ENCODE data around the gene MLANA. TPM values are rescaled to one million over a fixed set of nuclear protein-coding genes. Genes with fewer than 3 reads are reported as not detected.

Gene MLANA
- total and polyA plus RNA-seq, 4 donors = 0.05 to 0.29 (median 0.16) TPM

- WGBS = 85% methylated on average over 1 of the region's 1 CpG
- Histone ChIP-seq H3K27me3 (ENCODE audit: control insufficient read depth in 4 of 4, insufficient read depth in 4 of 4, low read length in 3 of 4) (no peaks in the 10 kb centered on the region), H3K36me3 (ENCODE audit: control insufficient read depth in 4 of 4, insufficient read depth in 3 of 4, low read depth in 1 of 4, low read length in 3 of 4) (peaks cover 0 to 2% (median 0%) of the 10 kb centered on the region in 4 donors), H3K4me1 (ENCODE audit: control insufficient read depth in 4 of 4, insufficient read depth in 4 of 4, low read length in 3 of 4) (no peaks in the 10 kb centered on the region), H3K27ac (ENCODE audit: low read depth in 1 of 2, low read length in 2 of 2) (no peak overlapping the region), H3K9ac (ENCODE audit: low read depth in 1 of 2, low read length in 2 of 2) (no peak overlapping the region), H3K4me3 (ENCODE audit: low read depth in 1 of 3, low read length in 3 of 3) (no peak overlapping the region), H3K9me3 (ENCODE audit: control insufficient read depth in 4 of 4, low read length in 3 of 4) (no peaks in the 10 kb centered on the region)
- no peak for DNase-seq (ENCODE audit: low spot score)
- TF ChIP-seq JUND (IDR thresholded peaks at IDR 0.05) = no peak
- no peak for TF ChIP-seq HNF4G (IDR thresholded peaks at IDR 0.05)
- TF ChIP-seq FOXA1 (IDR thresholded peaks at IDR 0.05) = no peak
- TF ChIP-seq FOXA2 (IDR thresholded peaks at IDR 0.05) = no peak
- no peak for TF ChIP-seq SP1 (IDR thresholded peaks at IDR 0.05)
- no peak for TF ChIP-seq TAF1 (conservative IDR thresholded peaks at IDR 0.05)
- no peak for TF ChIP-seq RAD21 (IDR thresholded peaks at IDR 0.05)
- no peak for TF ChIP-seq REST (IDR thresholded peaks at IDR 0.05)
- no peak for TF ChIP-seq HNF4A (conservative IDR thresholded peaks at IDR 0.05)
- TF ChIP-seq YY1 (IDR thresholded peaks at IDR 0.05) = no peak
- TF ChIP-seq CTCF (IDR thresholded peaks at IDR 0.05; ENCODE audit: low read depth, low read length, missing input control) = no peak
These were observed 14.7 kb upstream of the MLANA start for GRCh38 chr9:5876026-5876425.

GRCh38 chr9:5876711-5877110, 14.0 kb upstream of the MLANA start:
- Histone ChIP-seq H3K27ac (ENCODE audit: low read depth in 1 of 2, low read length in 2 of 2) (no peak overlapping the region), H3K36me3 (ENCODE audit: control insufficient read depth in 4 of 4, insufficient read depth in 3 of 4, low read depth in 1 of 4, low read length in 3 of 4) (peaks cover 0 to 2% (median 0%) of the 10 kb centered on the region in 4 donors), H3K4me1 (ENCODE audit: control insufficient read depth in 4 of 4, insufficient read depth in 4 of 4, low read length in 3 of 4) (no peaks in the 10 kb centered on the region), H3K27me3 (ENCODE audit: control insufficient read depth in 4 of 4, insufficient read depth in 4 of 4, low read length in 3 of 4) (no peaks in the 10 kb centered on the region), H3K9ac (ENCODE audit: low read depth in 1 of 2, low read length in 2 of 2) (no peak overlapping the region), H3K4me3 (ENCODE audit: low read depth in 1 of 3, low read length in 3 of 3) (no peak overlapping the region), H3K9me3 (ENCODE audit: control insufficient read depth in 4 of 4, low read length in 3 of 4) (no peaks in the 10 kb centered on the region)
- no peak for DNase-seq (ENCODE audit: low spot score)
- 95% methylated on average over 7 of the region's 7 CpGs for WGBS
- TF ChIP-seq RXRA (IDR thresholded peaks at IDR 0.05) (no peak), FOXA2 (IDR thresholded peaks at IDR 0.05) (no peak), EGR1 (IDR thresholded peaks at IDR 0.05; ENCODE audit: low read depth in 2 of 2) (no peak), NR2F2 (IDR thresholded peaks at IDR 0.05) (no peak), JUND (IDR thresholded peaks at IDR 0.05) (no peak), GABPA (IDR thresholded peaks at IDR 0.05 in 1 of 2, conservative IDR thresholded peaks at IDR 0.05 in 1 of 2) (no peak), HNF4G (IDR thresholded peaks at IDR 0.05) (no peak), CTCF (IDR thresholded peaks at IDR 0.05; ENCODE audit: low read depth, low read length, missing input control) (no peak), ZBTB33 (IDR thresholded peaks at IDR 0.05) (no peak), RAD21 (IDR thresholded peaks at IDR 0.05) (no peak), SP1 (IDR thresholded peaks at IDR 0.05) (no peak), ATF3 (IDR thresholded peaks at IDR 0.05) (no peak), YY1 (IDR thresholded peaks at IDR 0.05) (no peak), HNF4A (conservative IDR thresholded peaks at IDR 0.05) (no peak), REST (IDR thresholded peaks at IDR 0.05) (no peak), MAX (IDR thresholded peaks at IDR 0.05) (no peak), TAF1 (conservative IDR thresholded peaks at IDR 0.05) (no peak)

Data from liver (tissue), 9 donors.